ENCODE data around the gene CD320. TPM values are rescaled to one million over a fixed set of nuclear protein-coding genes. Genes with fewer than 3 reads are reported as not detected.
"Not testable (repeated sequence)": the region's sequence is repeated elsewhere in the genome, so short reads cannot be mapped to it uniquely, and the experiment has no call there.

Gene CD320
- polyA plus RNA-seq, 2 of the 4 experiments (the other 2 are of a cell fraction): 28.8 to 54.1 TPM

DNA sequence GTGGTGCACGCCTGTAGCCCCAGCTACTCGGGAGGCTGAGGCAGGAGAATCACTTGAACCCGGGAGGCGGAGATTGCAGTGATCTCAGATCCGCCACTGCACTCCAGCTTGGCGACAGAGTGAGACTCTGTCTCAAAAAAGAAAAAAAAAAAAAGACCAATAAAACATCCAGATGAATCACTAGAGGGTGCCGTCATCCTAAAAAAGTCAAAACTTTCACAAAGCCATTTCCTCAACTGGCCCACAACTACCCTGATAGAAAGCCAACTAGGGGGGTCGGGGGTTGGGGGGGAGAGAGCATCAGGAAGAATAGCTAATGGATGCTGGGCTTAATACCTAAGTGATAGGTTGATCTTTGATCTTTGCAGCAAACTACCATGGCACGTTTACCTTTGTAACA lies 10.7 kb upstream of the CD320 start:
- 76% methylated on average over 8 of the region's 9 CpGs for WGBS (ENCODE audit: missing lambda C conversion rate)
- peaks cover 21% of the 10 kb centered on the region for H3K4me1 ChIP-seq
- POLR2A ChIA-PET: interaction anchor here (0.6 kb wide), 1 partner anchor 128 kb away, joined by 3 read pairs; no protein-coding TSS in a partner anchor
- H3K27ac ChIP-seq; DNase-seq (ENCODE audit: low read depth in 1 of 2, low spot score in 1 of 2); FAIRE-seq; ATAC-seq; H3K9me3 ChIP-seq; H3K4me2 ChIP-seq; CTCF ChIA-PET; H3K4me3 ChIP-seq: not testable (repeated sequence)
- TF ChIP-seq RAD21 (conservative IDR thresholded peaks at IDR 0.05 in 1 of 2, IDR thresholded peaks at IDR 0.05 in 1 of 2): 0 out of 5 replicates have a peak, but pooled peaks of 1 of the 2 experiments have one; percentile 3

DNA sequence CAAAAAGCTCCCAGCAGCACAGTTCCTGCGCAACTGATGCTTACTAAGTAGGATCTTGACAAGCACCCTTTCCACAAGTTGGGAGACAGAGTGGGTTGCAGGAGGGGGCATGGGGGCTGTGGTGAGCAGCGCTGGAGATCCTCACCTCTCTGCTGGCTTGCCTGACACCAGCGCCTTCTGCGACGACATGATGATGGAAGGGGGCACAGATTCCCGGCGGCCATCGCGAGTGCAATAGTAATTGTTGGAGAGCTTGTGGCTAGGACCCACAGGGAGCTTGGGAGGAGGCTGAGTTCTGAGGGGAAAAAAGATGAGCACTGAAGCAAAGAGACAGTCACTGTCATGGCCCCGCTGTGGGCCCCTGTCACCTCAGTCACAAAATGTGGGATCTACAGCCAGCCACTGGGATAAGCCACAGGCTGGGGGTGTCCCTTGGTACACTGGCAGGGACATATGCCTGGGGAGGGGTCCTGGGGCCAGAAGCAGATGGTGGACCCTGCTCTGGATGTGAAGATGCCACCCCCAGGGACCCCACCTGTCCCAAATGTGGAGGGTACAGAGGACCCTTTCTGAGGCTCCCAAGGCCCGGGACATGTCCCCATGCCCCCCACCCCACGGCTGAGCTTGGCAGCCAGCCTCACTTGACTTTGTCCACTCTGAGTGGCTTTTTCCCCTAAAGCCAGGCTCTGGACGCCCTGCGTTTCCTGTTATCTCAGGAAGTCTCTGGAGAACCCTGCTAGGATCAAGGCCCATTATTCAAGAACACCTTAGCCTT lies 8.4 kb upstream of the CD320 start:
- DNase-seq (ENCODE audit: low read depth in 1 of 2, low spot score in 1 of 2): no peak
- no peak for ATAC-seq
- FAIRE-seq: no peak
- WGBS (ENCODE audit: missing lambda C conversion rate): 93% methylated on average over 14 of the region's 14 CpGs
- POLR2A ChIA-PET: no interaction called here
- TF ChIP-seq, protein P1, sequence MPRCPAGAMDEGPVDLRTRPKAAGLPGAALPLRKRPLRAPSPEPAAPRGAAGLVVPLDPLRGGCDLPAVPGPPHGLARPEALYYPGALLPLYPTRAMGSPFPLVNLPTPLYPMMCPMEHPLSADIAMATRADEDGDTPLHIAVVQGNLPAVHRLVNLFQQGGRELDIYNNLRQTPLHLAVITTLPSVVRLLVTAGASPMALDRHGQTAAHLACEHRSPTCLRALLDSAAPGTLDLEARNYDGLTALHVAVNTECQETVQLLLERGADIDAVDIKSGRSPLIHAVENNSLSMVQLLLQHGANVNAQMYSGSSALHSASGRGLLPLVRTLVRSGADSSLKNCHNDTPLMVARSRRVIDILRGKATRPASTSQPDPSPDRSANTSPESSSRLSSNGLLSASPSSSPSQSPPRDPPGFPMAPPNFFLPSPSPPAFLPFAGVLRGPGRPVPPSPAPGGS (IDR thresholded peaks at IDR 0.05): no peak
- no peak for TF ChIP-seq EHF (CRISPR knock-in tag; IDR thresholded peaks at IDR 0.05)
- no peak for TF ChIP-seq TP53 (CRISPR knock-in tag; IDR thresholded peaks at IDR 0.05)
- TF ChIP-seq, protein P2, sequence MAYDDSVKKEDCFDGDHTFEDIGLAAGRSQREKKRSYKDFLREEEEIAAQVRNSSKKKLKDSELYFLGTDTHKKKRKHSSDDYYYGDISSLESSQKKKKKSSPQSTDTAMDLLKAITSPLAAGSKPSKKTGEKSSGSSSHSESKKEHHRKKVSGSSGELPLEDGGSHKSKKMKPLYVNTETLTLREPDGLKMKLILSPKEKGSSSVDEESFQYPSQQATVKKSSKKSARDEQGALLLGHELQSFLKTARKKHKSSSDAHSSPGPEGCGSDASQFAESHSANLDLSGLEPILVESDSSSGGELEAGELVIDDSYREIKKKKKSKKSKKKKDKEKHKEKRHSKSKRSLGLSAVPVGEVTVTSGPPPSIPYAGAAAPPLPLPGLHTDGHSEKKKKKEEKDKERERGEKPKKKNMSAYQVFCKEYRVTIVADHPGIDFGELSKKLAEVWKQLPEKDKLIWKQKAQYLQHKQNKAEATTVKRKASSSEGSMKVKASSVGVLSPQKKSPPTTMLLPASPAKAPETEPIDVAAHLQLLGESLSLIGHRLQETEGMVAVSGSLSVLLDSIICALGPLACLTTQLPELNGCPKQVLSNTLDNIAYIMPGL (CRISPR knock-in tag; IDR thresholded peaks at IDR 0.05; ENCODE audit: borderline replicate concordance): no peak
- TF ChIP-seq RCOR1 (IDR thresholded peaks at IDR 0.05; ENCODE audit: low read depth, low read length): no peak
- TF ChIP-seq FOSL2 (IDR thresholded peaks at IDR 0.05): no peak
- no peak for TF ChIP-seq FOSL2 (CRISPR knock-in tag; IDR thresholded peaks at IDR 0.05)
- no peak for TF ChIP-seq SMC3 (IDR thresholded peaks at IDR 0.05)
- no peak for TF ChIP-seq HOXB5 (CRISPR knock-in tag; IDR thresholded peaks at IDR 0.05)
- TF ChIP-seq, protein P3, sequence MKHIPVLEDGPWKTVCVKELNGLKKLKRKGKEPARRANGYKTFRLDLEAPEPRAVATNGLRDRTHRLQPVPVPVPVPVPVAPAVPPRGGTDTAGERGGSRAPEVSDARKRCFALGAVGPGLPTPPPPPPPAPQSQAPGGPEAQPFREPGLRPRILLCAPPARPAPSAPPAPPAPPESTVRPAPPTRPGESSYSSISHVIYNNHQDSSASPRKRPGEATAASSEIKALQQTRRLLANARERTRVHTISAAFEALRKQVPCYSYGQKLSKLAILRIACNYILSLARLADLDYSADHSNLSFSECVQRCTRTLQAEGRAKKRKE (CRISPR knock-in tag; IDR thresholded peaks at IDR 0.05; ENCODE audit: low read depth): no peak
- no peak for TF ChIP-seq EHMT2 (IDR thresholded peaks at IDR 0.05; ENCODE audit: low read depth)
- no peak for TF ChIP-seq FOSB (CRISPR knock-in tag; IDR thresholded peaks at IDR 0.05)
- no peak for TF ChIP-seq JUN (IDR thresholded peaks at IDR 0.05)
- no peak for TF ChIP-seq GATA3 (IDR thresholded peaks at IDR 0.05; ENCODE audit: borderline replicate concordance)
- Histone ChIP-seq H3K4me1 (peaks cover 8% of the 10 kb centered on the region), H3K9me3 (no peaks in the 10 kb centered on the region), H3K4me2 (no peak overlapping the region), H3K27ac (no peak overlapping the region), H3K4me3 (no peak overlapping the region)
- CTCF ChIA-PET: no interaction called here

DNA sequence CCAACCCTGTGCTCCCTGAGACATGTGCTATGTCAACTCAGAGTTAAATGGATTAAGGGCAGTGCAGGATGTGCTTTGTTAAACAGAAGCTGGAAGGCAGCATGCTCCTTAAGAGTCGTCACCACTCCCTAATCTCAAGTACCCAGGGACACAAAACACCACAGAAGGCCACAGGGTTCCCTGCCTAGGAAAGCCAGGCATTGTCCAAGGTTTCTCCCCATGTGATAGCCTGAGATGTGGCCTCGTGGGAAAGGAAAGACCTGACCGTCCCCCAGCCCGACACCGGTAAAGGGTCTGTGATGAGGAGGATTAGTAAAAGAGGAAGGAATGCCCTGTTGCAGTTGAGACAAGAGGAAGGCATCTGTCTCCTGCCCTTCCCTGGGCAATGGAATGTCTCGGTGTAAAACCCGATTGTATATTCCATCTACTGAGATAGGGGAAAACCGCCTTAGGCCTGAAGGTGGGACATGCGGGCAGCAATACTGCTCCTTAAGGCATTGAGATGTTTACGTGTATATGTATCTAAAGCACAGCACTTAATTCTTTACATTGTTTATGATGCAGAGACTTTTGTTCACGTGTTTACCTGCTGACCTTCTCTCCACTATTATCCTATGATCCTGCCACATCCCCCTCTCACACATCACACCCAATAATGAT lies 7.0 kb upstream of the CD320 start:
- H3K4me1 ChIP-seq; ATAC-seq; H3K27ac ChIP-seq; H3K4me2 ChIP-seq; FAIRE-seq; DNase-seq (ENCODE audit: low read depth in 1 of 2, low spot score in 1 of 2); H3K9me3 ChIP-seq; CTCF ChIA-PET; POLR2A ChIA-PET; H3K4me3 ChIP-seq: not testable (repeated sequence)
- WGBS (ENCODE audit: missing lambda C conversion rate): 91% methylated on average over 11 of the region's 11 CpGs

Measured in A549 (cell line).